Rectal smooth muscle tissue (tissue), 1 donor: ENCODE results near the gene PLEKHB1.

Experiments
- H3K27ac ChIP-seq: one replicate; pipeline ENCODE4 v1.7.0; 2013; ENCODE audit warnings: low read depth, low read length, inconsistent platforms
- H3K27me3 ChIP-seq: one replicate; pipeline ENCODE4 v1.7.0; 2013; ENCODE audit warnings: low read length; ENCODE audit not compliant: control insufficient read depth, insufficient read depth
- H3K36me3 ChIP-seq: one replicate; pipeline ENCODE4 v1.7.0; 2013; ENCODE audit warnings: low read length; ENCODE audit not compliant: control insufficient read depth, insufficient read depth
- H3K4me1 ChIP-seq: one replicate; pipeline ENCODE4 v1.7.0; 2013; ENCODE audit warnings: low read length; ENCODE audit not compliant: control insufficient read depth, insufficient read depth
- H3K4me3 ChIP-seq: one replicate; pipeline ENCODE4 v1.7.0; 2013; ENCODE audit warnings: low read length
- H3K9ac ChIP-seq: one replicate; pipeline ENCODE4 v1.7.0; 2013; ENCODE audit warnings: low read length

The PLEKHB1 gene

GRCh38 chr11:73633999-73634398 is 12.4 kb upstream of the PLEKHB1 start:
- no peak overlapping the region for H3K9ac ChIP-seq
- H3K36me3 ChIP-seq: no peaks in the 10 kb centered on the region
- H3K27me3 ChIP-seq: no peaks in the 10 kb centered on the region
- no peak overlapping the region for H3K27ac ChIP-seq
- H3K4me3 ChIP-seq: no peak overlapping the region
- no peaks in the 10 kb centered on the region for H3K4me1 ChIP-seq

- H3K36me3 ChIP-seq: no peaks in the 10 kb centered on the region
- no peak overlapping the region for H3K4me3 ChIP-seq
- no peak overlapping the region for H3K9ac ChIP-seq
- no peak overlapping the region for H3K27ac ChIP-seq
- H3K4me1 ChIP-seq: no peaks in the 10 kb centered on the region
- no peaks in the 10 kb centered on the region for H3K27me3 ChIP-seq
Measured at GRCh38 chr11:73635721-73636120, 10.7 kb upstream of the PLEKHB1 start.

GRCh38 chr11:73636249-73636648 is 10.1 kb upstream of the PLEKHB1 start:
- H3K27me3 ChIP-seq: no peaks in the 10 kb centered on the region
- H3K4me3 ChIP-seq: no peak overlapping the region
- no peaks in the 10 kb centered on the region for H3K36me3 ChIP-seq
- no peak overlapping the region for H3K27ac ChIP-seq
- no peaks in the 10 kb centered on the region for H3K4me1 ChIP-seq
- H3K9ac ChIP-seq: no peak overlapping the region

- Histone ChIP-seq H3K27me3 (no peaks in the 10 kb centered on the region), H3K4me1 (no peaks in the 10 kb centered on the region), H3K36me3 (no peaks in the 10 kb centered on the region), H3K27ac (no peak overlapping the region), H3K9ac (no peak overlapping the region), H3K4me3 (no peak overlapping the region)
Measured at GRCh38 chr11:73637012-73637411, 9.4 kb upstream of the PLEKHB1 start.

GRCh38 chr11:73640592-73640991 is 5.8 kb upstream of the PLEKHB1 start:
- H3K27ac ChIP-seq: no peak overlapping the region
- H3K9ac ChIP-seq: no peak overlapping the region
- H3K4me3 ChIP-seq: no peak overlapping the region
- H3K36me3 ChIP-seq: no peaks in the 10 kb centered on the region
- no peaks in the 10 kb centered on the region for H3K4me1 ChIP-seq
- no peaks in the 10 kb centered on the region for H3K27me3 ChIP-seq

GRCh38 chr11:73641668-73642067 is 4.7 kb upstream of the PLEKHB1 start:
- Histone ChIP-seq H3K27ac (no peak overlapping the region), H3K27me3 (no peaks in the 10 kb centered on the region), H3K4me1 (no peaks in the 10 kb centered on the region), H3K4me3 (no peak overlapping the region), H3K36me3 (no peaks in the 10 kb centered on the region), H3K9ac (no peak overlapping the region)

- Histone ChIP-seq H3K9ac (no peak overlapping the region), H3K36me3 (no peaks in the 10 kb centered on the region), H3K27ac (no peak overlapping the region), H3K4me1 (no peaks in the 10 kb centered on the region), H3K27me3 (no peaks in the 10 kb centered on the region), H3K4me3 (no peak overlapping the region)
Measured at GRCh38 chr11:73645121-73645969, 1.0 kb upstream of the PLEKHB1 start.

GRCh38 chr11:73647459-73648100 is 1.2 kb downstream of the PLEKHB1 start:
- H3K36me3 ChIP-seq: no peaks in the 10 kb centered on the region
- H3K27ac ChIP-seq: no peak overlapping the region
- H3K9ac ChIP-seq: no peak overlapping the region
- H3K4me1 ChIP-seq: no peaks in the 10 kb centered on the region
- no peaks in the 10 kb centered on the region for H3K27me3 ChIP-seq
- H3K4me3 ChIP-seq: peak overlapping the region; percentile 62

GRCh38 chr11:73648121-73648520 is 1.7 kb downstream of the PLEKHB1 start:
- Histone ChIP-seq H3K9ac (no peak overlapping the region), H3K27me3 (no peaks in the 10 kb centered on the region), H3K4me1 (peaks cover 3% of the 10 kb centered on the region), H3K4me3 (peak overlapping the region; percentile 62), H3K27ac (no peak overlapping the region), H3K36me3 (no peaks in the 10 kb centered on the region)

GRCh38 chr11:73648571-73649046 is 2.2 kb downstream of the PLEKHB1 start:
- Histone ChIP-seq H3K4me3 (no peak overlapping the region), H3K27me3 (no peaks in the 10 kb centered on the region), H3K27ac (no peak overlapping the region), H3K4me1 (peaks cover 3% of the 10 kb centered on the region), H3K36me3 (no peaks in the 10 kb centered on the region), H3K9ac (no peak overlapping the region)

GRCh38 chr11:73649206-73649605 is 2.8 kb downstream of the PLEKHB1 start:
- Histone ChIP-seq H3K4me1 (peaks cover 3% of the 10 kb centered on the region), H3K36me3 (no peaks in the 10 kb centered on the region), H3K27me3 (no peaks in the 10 kb centered on the region), H3K9ac (no peak overlapping the region), H3K27ac (no peak overlapping the region), H3K4me3 (no peak overlapping the region)

GRCh38 chr11:73650400-73650799 is 4.0 kb downstream of the PLEKHB1 start:
- no peaks in the 10 kb centered on the region for H3K36me3 ChIP-seq
- no peak overlapping the region for H3K4me3 ChIP-seq
- no peaks in the 10 kb centered on the region for H3K27me3 ChIP-seq
- H3K9ac ChIP-seq: no peak overlapping the region
- no peak overlapping the region for H3K27ac ChIP-seq
- H3K4me1 ChIP-seq: peaks cover 3% of the 10 kb centered on the region

GRCh38 chr11:73651252-73651651 is 4.9 kb downstream of the PLEKHB1 start:
- H3K36me3 ChIP-seq: no peaks in the 10 kb centered on the region
- H3K27ac ChIP-seq: no peak overlapping the region
- H3K9ac ChIP-seq: no peak overlapping the region
- H3K27me3 ChIP-seq: no peaks in the 10 kb centered on the region
- H3K4me1 ChIP-seq: peaks cover 3% of the 10 kb centered on the region
- no peak overlapping the region for H3K4me3 ChIP-seq
